Effector CD8-positive, alpha-beta T cell (primary cell): ENCODE measurements around the gene SMYD3.
"Not testable (repeated sequence)": the region's sequence is repeated elsewhere in the genome, so short reads cannot be mapped to it uniquely, and the experiment has no call there.

ENCODE experiments used
- DNase-seq: peaks from one replicate; lab custom pipeline; 2025; lab: John Stamatoyannopoulos, UW

The SMYD3 gene

GRCh38 chr1:245842106-245842505, 665.0 kb downstream of the SMYD3 start:
- no peak for DNase-seq

GRCh38 chr1:245840971-245841370, 666.1 kb downstream of the SMYD3 start:
- DNase-seq: no peak

GRCh38 chr1:245837718-245838117, 669.4 kb downstream of the SMYD3 start:
- DNase-seq: no peak

GRCh38 chr1:245835386-245835785, 671.7 kb downstream of the SMYD3 start:
- DNase-seq: no peak

GRCh38 chr1:245834002-245834401, 673.1 kb downstream of the SMYD3 start:
- no peak for DNase-seq

- DNase-seq: no peak
Measured at GRCh38 chr1:245832771-245833527, 674.1 kb downstream of the SMYD3 start.

- DNase-seq: no peak
Measured at GRCh38 chr1:245831518-245831917, 675.6 kb downstream of the SMYD3 start.

- DNase-seq: no peak
Measured at GRCh38 chr1:245829826-245830225, 677.3 kb downstream of the SMYD3 start.

GRCh38 chr1:245829194-245829593, 677.9 kb downstream of the SMYD3 start:
- no peak for DNase-seq

- DNase-seq: no peak
Measured at GRCh38 chr1:245827301-245827700, 679.8 kb downstream of the SMYD3 start.

GRCh38 chr1:245825128-245825901, 681.8 kb downstream of the SMYD3 start:
- DNase-seq: no peak

GRCh38 chr1:245823408-245824147, 683.5 kb downstream of the SMYD3 start:
- no peak for DNase-seq

GRCh38 chr1:245822996-245823395, 684.1 kb downstream of the SMYD3 start:
- no peak for DNase-seq

- not testable (repeated sequence) for DNase-seq
Measured at GRCh38 chr1:245818363-245818762, 688.7 kb downstream of the SMYD3 start.

- DNase-seq: not testable (repeated sequence)
Measured at GRCh38 chr1:245816496-245816895, 690.6 kb downstream of the SMYD3 start.

- DNase-seq: no peak
Measured at GRCh38 chr1:245814651-245815050, 692.4 kb downstream of the SMYD3 start.

- no peak for DNase-seq
Measured at GRCh38 chr1:245812278-245812677, 694.8 kb downstream of the SMYD3 start.

GRCh38 chr1:245810789-245811337, 696.2 kb downstream of the SMYD3 start:
- no peak for DNase-seq

- DNase-seq: no peak
Measured at GRCh38 chr1:245810181-245810769, 696.8 kb downstream of the SMYD3 start.

GRCh38 chr1:245809361-245809760, 697.7 kb downstream of the SMYD3 start:
- no peak for DNase-seq

GRCh38 chr1:245807954-245808719, 698.9 kb downstream of the SMYD3 start:
- no peak for DNase-seq
